ENCODE data around the gene TOM1L2. TPM values are rescaled to one million over a fixed set of nuclear protein-coding genes. Genes with fewer than 3 reads are reported as not detected.

The TOM1L2 gene
- total RNA-seq, 1 experiment from 2014 or later = 45.2 TPM

DNA sequence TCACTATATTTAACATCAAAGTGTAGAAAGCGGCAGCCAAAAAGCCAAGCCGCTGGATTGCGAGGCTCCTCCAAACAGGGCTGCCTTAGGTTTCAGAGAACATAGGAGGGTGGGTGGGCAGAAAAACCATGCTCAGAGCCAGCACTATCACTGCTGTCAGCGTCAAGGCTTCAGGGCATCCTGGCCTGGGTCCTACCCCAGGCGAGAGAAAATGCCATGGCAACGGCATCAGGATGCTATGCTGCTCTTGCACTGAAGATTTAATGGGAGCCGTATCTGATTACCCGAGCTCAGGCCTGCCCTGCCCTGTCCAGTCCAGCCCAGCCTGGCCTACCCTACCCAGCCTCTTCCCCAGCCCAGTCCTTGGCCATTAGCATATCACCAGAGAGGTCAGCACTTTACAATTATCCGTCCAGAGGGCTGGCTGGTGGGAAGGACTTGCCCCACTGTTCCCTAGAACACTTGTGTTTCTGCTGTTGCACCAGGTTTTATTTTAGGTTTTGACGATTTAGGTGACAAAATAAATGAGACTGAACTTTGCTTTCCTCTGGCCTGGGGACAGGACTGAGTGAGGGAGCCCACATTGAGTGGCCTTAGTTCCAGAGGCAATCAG, 61.1 kb downstream of the TOM1L2 start:
- DNase-seq (ENCODE audit: low read depth, low spot score) = no peak
- in situ Hi-C loops (cut with HindIII; ENCODE audit: low pct_unique_long_range_greater_than_20kb, low sequenced_read_pairs) = no loop called here
- POLR2A ChIA-PET = no interaction called here
- Histone ChIP-seq H3K27me3 (ENCODE audit: control insufficient read depth, insufficient read depth, low read length) (no peaks in the 10 kb centered on the region), H3K4me1 (ENCODE audit: control insufficient read depth, insufficient read depth, low read length) (peaks cover 21% of the 10 kb centered on the region), H3K27ac (ENCODE audit: low read length) (peak overlapping the region; percentile 14), H3K4me3 (ENCODE audit: low read depth in 2 of 2, low read length in 2 of 2) (no peak overlapping the region), H3K9me3 (ENCODE audit: control insufficient read depth, insufficient read depth, low read depth, low read length) (no peaks in the 10 kb centered on the region), H3K36me3 (ENCODE audit: control insufficient read depth, insufficient read depth, low read length) (no peaks in the 10 kb centered on the region)
- BruUV-seq (replicated peaks) = no TSS peak
- intact Hi-C loops (cut with micrococcal nuclease; ENCODE audit: unreplicated experiment) = no loop called here
- TF ChIP-seq CTCF (IDR thresholded peaks at IDR 0.05) (no peak), TCF7L2 (IDR thresholded peaks at IDR 0.05; ENCODE audit: low read depth, low read length) (no peak), SIN3A (IDR thresholded peaks at IDR 0.05; ENCODE audit: borderline replicate concordance, insufficient read depth, low read depth, low read length) (no peak), POLR2AphosphoS5 (IDR thresholded peaks at IDR 0.05; ENCODE audit: low read depth, low read length) (no peak)
- TF ChIP-seq, protein P1, sequence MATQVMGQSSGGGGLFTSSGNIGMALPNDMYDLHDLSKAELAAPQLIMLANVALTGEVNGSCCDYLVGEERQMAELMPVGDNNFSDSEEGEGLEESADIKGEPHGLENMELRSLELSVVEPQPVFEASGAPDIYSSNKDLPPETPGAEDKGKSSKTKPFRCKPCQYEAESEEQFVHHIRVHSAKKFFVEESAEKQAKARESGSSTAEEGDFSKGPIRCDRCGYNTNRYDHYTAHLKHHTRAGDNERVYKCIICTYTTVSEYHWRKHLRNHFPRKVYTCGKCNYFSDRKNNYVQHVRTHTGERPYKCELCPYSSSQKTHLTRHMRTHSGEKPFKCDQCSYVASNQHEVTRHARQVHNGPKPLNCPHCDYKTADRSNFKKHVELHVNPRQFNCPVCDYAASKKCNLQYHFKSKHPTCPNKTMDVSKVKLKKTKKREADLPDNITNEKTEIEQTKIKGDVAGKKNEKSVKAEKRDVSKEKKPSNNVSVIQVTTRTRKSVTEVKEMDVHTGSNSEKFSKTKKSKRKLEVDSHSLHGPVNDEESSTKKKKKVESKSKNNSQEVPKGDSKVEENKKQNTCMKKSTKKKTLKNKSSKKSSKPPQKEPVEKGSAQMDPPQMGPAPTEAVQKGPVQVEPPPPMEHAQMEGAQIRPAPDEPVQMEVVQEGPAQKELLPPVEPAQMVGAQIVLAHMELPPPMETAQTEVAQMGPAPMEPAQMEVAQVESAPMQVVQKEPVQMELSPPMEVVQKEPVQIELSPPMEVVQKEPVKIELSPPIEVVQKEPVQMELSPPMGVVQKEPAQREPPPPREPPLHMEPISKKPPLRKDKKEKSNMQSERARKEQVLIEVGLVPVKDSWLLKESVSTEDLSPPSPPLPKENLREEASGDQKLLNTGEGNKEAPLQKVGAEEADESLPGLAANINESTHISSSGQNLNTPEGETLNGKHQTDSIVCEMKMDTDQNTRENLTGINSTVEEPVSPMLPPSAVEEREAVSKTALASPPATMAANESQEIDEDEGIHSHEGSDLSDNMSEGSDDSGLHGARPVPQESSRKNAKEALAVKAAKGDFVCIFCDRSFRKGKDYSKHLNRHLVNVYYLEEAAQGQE (IDR thresholded peaks at IDR 0.05; ENCODE audit: insufficient read depth in 1 of 2, low read depth in 2 of 2, low read length in 1 of 2) = no peak
- CTCF ChIA-PET = no interaction called here
- no peak for ATAC-seq

GRCh38 chr17:17910060-17910459, 62.1 kb downstream of the TOM1L2 start:
- no peak overlapping the region for H3K4me3 ChIP-seq (ENCODE audit: low read depth in 2 of 2, low read length in 2 of 2)
- no peaks in the 10 kb centered on the region for H3K27me3 ChIP-seq (ENCODE audit: control insufficient read depth, insufficient read depth, low read length)
- no peak for ATAC-seq
- peaks cover 18% of the 10 kb centered on the region for H3K4me1 ChIP-seq (ENCODE audit: control insufficient read depth, insufficient read depth, low read length)
- TF ChIP-seq CTCF (IDR thresholded peaks at IDR 0.05) = no peak
- TF ChIP-seq, protein P1 (IDR thresholded peaks at IDR 0.05; ENCODE audit: insufficient read depth in 1 of 2, low read depth in 2 of 2, low read length in 1 of 2) = no peak
- TF ChIP-seq SIN3A (IDR thresholded peaks at IDR 0.05; ENCODE audit: borderline replicate concordance, insufficient read depth, low read depth, low read length) = no peak
- no peak for TF ChIP-seq POLR2AphosphoS5 (IDR thresholded peaks at IDR 0.05; ENCODE audit: low read depth, low read length)
- TF ChIP-seq TCF7L2 (IDR thresholded peaks at IDR 0.05; ENCODE audit: low read depth, low read length) = no peak
- BruUV-seq (replicated peaks) = no TSS peak
- intact Hi-C loops (cut with micrococcal nuclease; ENCODE audit: unreplicated experiment) (no loop called here), in situ Hi-C loops (cut with HindIII; ENCODE audit: low pct_unique_long_range_greater_than_20kb, low sequenced_read_pairs) (no loop called here)
- no peak overlapping the region for H3K27ac ChIP-seq (ENCODE audit: low read length)
- ChIA-PET POLR2A (no interaction called here), CTCF (no interaction called here)
- H3K36me3 ChIP-seq (ENCODE audit: control insufficient read depth, insufficient read depth, low read length) = no peaks in the 10 kb centered on the region
- no peaks in the 10 kb centered on the region for H3K9me3 ChIP-seq (ENCODE audit: control insufficient read depth, insufficient read depth, low read depth, low read length)
- DNase-seq (ENCODE audit: low read depth, low spot score) = no peak

Data from Panc1 (cell line).